T-cell (primary cell): ENCODE results near the gene ATP8A1. TPM values are rescaled to one million over a fixed set of nuclear protein-coding genes. Genes with fewer than 3 reads are reported as not detected.

ENCODE experiments used
- ATAC-seq, 4 experiments: fragments of 200-7000 bp in 3 of 4; fragments of 150-1000 bp in 1 of 4; cut with Tn5 transposase; replicated peaks in 1 of 4; 1 replicate in 3 of 4; 2 replicates in 1 of 4; pipeline ENCODE4 v1.10.0; 2021; ENCODE audit warnings: moderate library complexity in 3 of 4, mild to moderate bottlenecking in 2 of 4, moderate number of reproducible peaks in 1 of 4
- CTCF ChIA-PET, 2 donors: fragments of 300-600 bp; sonication (Branson Sonifier 250); formaldehyde crosslinking; loops; one replicate each; lab custom pipeline; 2022; ENCODE audit warnings: antibody characterized with exemption in 2 of 2; lab: Charles Lee
- POLR2A ChIA-PET, 2 donors: fragments of 300-600 bp; sonication (Branson Sonifier 250); formaldehyde crosslinking; loops; one replicate each; lab custom pipeline; 2022; ENCODE audit warnings: antibody characterized with exemption in 2 of 2; lab: Charles Lee
- DNase-seq, 35 experiments: peaks; one replicate each; pipeline versions ENCODE4 v3.0.0 to v3.0.0-alpha.2; 2013 to 2023
- H3K27ac ChIP-seq: one replicate; pipeline ENCODE4 v1.5.1; 2013; ENCODE audit warnings: low read length
- H3K27me3 ChIP-seq, 2 experiments: replicated peaks in 1 of 2; 1 replicate in 1 of 2; 2 replicates in 1 of 2; pipeline versions ENCODE4 v1.6.1 to v1.7.0; 2013; ENCODE audit warnings: low read length in 1 of 2, mixed read lengths in 1 of 2; ENCODE audit not compliant: control insufficient read depth in 2 of 2, insufficient read depth in 2 of 2; ENCODE audit errors: extremely low read depth in 1 of 2
- H3K36me3 ChIP-seq, 2 donors: 1 replicate in 1 of 2; 2 replicates in 1 of 2; pipeline versions ENCODE4 v1.6.1 to v1.7.0; 2013; ENCODE audit warnings: low read length in 1 of 2; ENCODE audit not compliant: control insufficient read depth in 2 of 2, insufficient read depth in 1 of 2; ENCODE audit errors: extremely low read depth in 1 of 2
- H3K4me1 ChIP-seq, 2 experiments: 1 replicate in 1 of 2; 2 replicates in 1 of 2; pipeline versions ENCODE4 v1.6.1 to v1.7.0; 2013; ENCODE audit warnings: low read length in 2 of 2, mixed read lengths in 1 of 2; ENCODE audit not compliant: insufficient read depth in 2 of 2, control insufficient read depth in 1 of 2; ENCODE audit errors: extremely low read depth in 1 of 2
- H3K4me3 ChIP-seq, 2 donors: 1 replicate in 1 of 2; 2 replicates in 1 of 2; pipeline versions ENCODE4 v1.5.1 to v1.7.0; 2013; ENCODE audit warnings: mild to moderate bottlenecking in 2 of 2, low read length in 1 of 2, moderate library complexity in 1 of 2; ENCODE audit not compliant: control insufficient read depth in 1 of 2; ENCODE audit errors: extremely low read depth in 1 of 2
- H3K9me3 ChIP-seq: 2 replicates; pipeline ENCODE4 v1.7.0; 2013
- H3K27ac Mint-ChIP-seq, 2 donors: one replicate each; pipeline ENCODE4 v1.8.0; 2020 to 2021; ENCODE audit warnings: mild to moderate bottlenecking in 2 of 2, mixed read lengths in 2 of 2
- H3K27me3 Mint-ChIP-seq, 2 donors: one replicate each; pipeline ENCODE4 v1.8.0; 2021 to 2022; ENCODE audit warnings: mixed read lengths in 2 of 2
- H3K36me3 Mint-ChIP-seq: one replicate; pipeline ENCODE4 v1.8.0; 2021; ENCODE audit warnings: mixed read lengths
- H3K4me1 Mint-ChIP-seq, 3 donors: one replicate each; pipeline ENCODE4 v1.8.0; 2020 to 2022; ENCODE audit warnings: mixed read lengths in 3 of 3, mild to moderate bottlenecking in 1 of 3
- H3K4me3 Mint-ChIP-seq, 3 donors: one replicate each; pipeline ENCODE4 v1.8.0; 2020 to 2022; ENCODE audit warnings: mild to moderate bottlenecking in 3 of 3, mixed read lengths in 3 of 3, moderate library complexity in 3 of 3
- H3K9me3 Mint-ChIP-seq, 3 donors: one replicate each; pipeline ENCODE4 v1.8.0; 2020 to 2022; ENCODE audit warnings: mixed read lengths in 3 of 3
- WGBS: methylation state at CpG from one replicate; pipeline ENCODE4 v1.1.5; 2013; ENCODE audit warnings: missing lambda C conversion rate; ENCODE audit not compliant: insufficient coverage; 5-methylcytosine and 5-hydroxymethylcytosine counted together
- total RNA-seq, 35 experiments: library from RNA in 6 of 35; stranded (reverse) in 6 of 35; fragments of 120-200 nt in 1 of 35; gene quantifications; one replicate each; pipeline versions ENCODE4 v1.2.1 to v1.2.4 and lab custom pipeline; 2013 to 2026

ATP8A1 gene
- total RNA-seq, 5 donors from 2014 or later (not counting 1 experiment from before 2014, with no cell fraction given): 33.7 to 73.2 (median 47.8) TPM

DNA sequence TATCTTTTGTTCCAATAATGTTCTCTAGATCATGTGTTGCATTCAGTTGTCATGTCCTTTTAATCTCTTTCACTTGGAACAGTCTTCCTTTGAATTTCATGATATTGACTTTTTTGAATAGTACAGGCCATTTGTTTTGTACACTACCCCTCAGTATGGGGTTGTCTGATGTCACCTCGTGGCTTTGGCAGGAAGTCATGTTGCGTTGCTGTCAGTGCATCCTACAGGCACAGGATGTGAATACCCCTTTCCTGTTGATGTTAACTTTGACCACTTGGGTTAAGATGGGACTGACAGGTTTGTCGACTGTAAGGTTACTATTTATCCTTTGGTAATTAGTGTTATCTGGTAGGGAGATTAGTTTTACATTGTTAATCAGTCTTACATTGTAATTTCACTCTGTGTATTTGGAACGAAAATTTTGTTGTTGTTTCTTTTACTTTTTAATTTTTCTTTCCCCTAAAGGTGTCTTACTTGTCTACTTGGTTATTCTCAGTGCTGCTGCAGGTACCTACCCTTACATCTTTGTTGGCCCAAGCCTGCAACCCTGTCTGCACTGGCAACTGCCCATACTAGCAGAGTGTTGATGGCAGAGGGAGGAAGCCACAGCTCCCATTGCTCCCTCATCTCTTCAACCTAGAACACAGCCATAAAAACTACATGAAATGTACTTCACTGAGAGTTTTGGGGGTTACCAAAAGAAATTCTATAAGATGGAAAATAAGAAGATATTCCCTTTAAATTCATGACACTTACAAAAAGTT lies 14.7 kb upstream of the ATP8A1 start:
- 0% methylated on average over 3 of the region's 4 CpGs for WGBS
- H3K27ac ChIP-seq: peak overlapping the region; percentile 68
- H3K27me3 ChIP-seq: no peaks in the 10 kb centered on the region
- no peaks in the 10 kb centered on the region for H3K9me3 Mint-ChIP-seq
- no peaks in the 10 kb centered on the region for H3K9me3 ChIP-seq
- peaks cover 37 to 40% (median 39%) of the 10 kb centered on the region in 3 donors for H3K4me1 Mint-ChIP-seq
- H3K4me1 ChIP-seq: peaks cover 28 to 30% of the 10 kb centered on the region in 2 experiments
- peak; percentile 89 to 97 (median 96) for ATAC-seq
- H3K36me3 ChIP-seq: no peaks in the 10 kb centered on the region
- no peak overlapping the region for H3K4me3 ChIP-seq
- H3K36me3 Mint-ChIP-seq: no peaks in the 10 kb centered on the region
- DNase-seq: peak in 33 of 35 experiments; percentile 26 to 84 (median 55)
- peak overlapping the region; percentile 89 to 94 for H3K27ac Mint-ChIP-seq
- ChIA-PET POLR2A (interaction anchor here in 1 of 2 donors (1.7 kb wide), 1 partner anchor 14 kb away, joined by 12 read pairs; the partner anchor contains the start of gene ATP8A1), CTCF (interaction anchor here in 1 of 2 donors (1.9 kb wide), 1 partner anchor 15 kb away, joined by 5 read pairs; the partner anchor contains the start of gene ATP8A1)
- peak overlapping the region; percentile 51 to 63 (median 62) for H3K4me3 Mint-ChIP-seq
- no peaks in the 10 kb centered on the region for H3K27me3 Mint-ChIP-seq

DNA sequence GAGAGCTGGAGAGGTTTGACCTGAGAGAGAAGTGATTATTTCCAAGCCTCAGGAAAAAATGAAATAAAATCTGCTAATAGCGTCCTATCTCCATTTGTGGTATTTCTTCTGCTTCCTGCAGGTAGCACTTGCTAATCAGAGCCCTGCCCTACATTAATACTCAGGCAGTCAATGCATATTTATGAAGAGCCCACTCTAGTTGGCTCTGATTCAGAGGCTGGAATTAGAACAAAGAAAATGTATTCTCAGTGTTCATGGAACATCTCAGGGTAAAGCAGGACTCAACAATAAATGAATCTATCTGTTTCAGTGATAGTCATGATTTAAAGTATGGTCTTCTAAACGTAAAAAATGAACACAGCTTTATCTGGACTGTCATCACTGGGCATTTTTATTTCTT lies 1.4 kb upstream of the ATP8A1 start:
- peak overlapping the region; percentile 89 for H3K27ac ChIP-seq

DNA sequence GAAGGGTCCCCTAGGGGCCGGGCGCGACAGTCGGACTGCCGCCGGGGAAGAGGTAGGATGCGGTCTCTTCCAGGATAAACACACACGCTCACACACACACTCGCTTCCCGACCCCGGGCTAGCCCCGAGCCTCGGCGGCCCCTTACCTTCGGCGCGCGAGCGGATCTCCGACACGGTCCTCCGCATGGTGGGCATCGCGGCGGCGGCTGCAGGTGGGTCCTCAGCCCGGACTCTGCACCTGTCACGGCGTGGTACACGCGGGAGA lies 294 bp downstream of the ATP8A1 start:
- Histone ChIP-seq H3K27ac (peak overlapping the region; percentile 63), H3K9me3 (no peaks in the 10 kb centered on the region), H3K27me3 (no peaks in the 10 kb centered on the region), H3K36me3 (no peaks in the 10 kb centered on the region), H3K4me3 (peak overlapping the region; percentile 95 to 96), H3K4me1 (peaks cover 23% of the 10 kb centered on the region in 2 experiments)
- Mint-ChIP-seq H3K36me3 (peaks cover 17% of the 10 kb centered on the region), H3K4me3 (peak overlapping the region; percentile 97 to 98 (median 98)), H3K9me3 (peaks cover 12% of the 10 kb centered on the region in 3 donors), H3K4me1 (peaks cover 42 to 54% (median 54%) of the 10 kb centered on the region in 3 donors), H3K27ac (peak overlapping the region; percentile 93 to 94), H3K27me3 (no peaks in the 10 kb centered on the region)
- under 1% methylated on average over 25 of the region's 31 CpGs for WGBS
- DNase-seq (no peak), ATAC-seq (no peak)
- ChIA-PET CTCF (interaction anchor here in 1 of 2 donors (0.6 to 2.3 kb wide), 6 partner anchors 11 to 88 kb away, joined by 3 to 21 read pairs (median 5); no protein-coding TSS in a partner anchor), POLR2A (interaction anchor here (0.5 to 2.0 kb wide), 13 partner anchors 10 to 647 kb away, joined by 3 to 12 read pairs (median 3); no protein-coding TSS in a partner anchor)

More for the DNA sequence above, 1.4 kb upstream of the ATP8A1 start:
- Mint-ChIP-seq H3K36me3 (peaks cover 3% of the 10 kb centered on the region), H3K9me3 (peaks cover 0 to 1% (median under 1%) of the 10 kb centered on the region in 3 donors), H3K27me3 (no peaks in the 10 kb centered on the region), H3K27ac (peak overlapping the region; percentile 96 to 99), H3K4me1 (peaks cover 29 to 43% (median 42%) of the 10 kb centered on the region in 3 donors), H3K4me3 (peak overlapping the region; percentile 85 to 98 (median 87))
- H3K4me1 ChIP-seq: peaks cover 22 to 23% of the 10 kb centered on the region in 2 experiments
- peak overlapping the region in 1 of 2 donors; percentile 78 for H3K4me3 ChIP-seq
- H3K9me3 ChIP-seq: no peaks in the 10 kb centered on the region
- WGBS: 57% methylated on average over 1 of the region's 2 CpGs
- ATAC-seq: no peak
- H3K27me3 ChIP-seq: no peaks in the 10 kb centered on the region
- no peak for DNase-seq
- POLR2A ChIA-PET: interaction anchor here in 1 of 2 donors (0.7 kb wide), 1 partner anchor 93 kb away, joined by 12 read pairs; no protein-coding TSS in a partner anchor
- CTCF ChIA-PET: interaction anchor here in 1 of 2 donors (0.7 kb wide), 1 partner anchor 47 kb away, joined by 3 read pairs; no protein-coding TSS in a partner anchor
- no peaks in the 10 kb centered on the region for H3K36me3 ChIP-seq

DNA sequence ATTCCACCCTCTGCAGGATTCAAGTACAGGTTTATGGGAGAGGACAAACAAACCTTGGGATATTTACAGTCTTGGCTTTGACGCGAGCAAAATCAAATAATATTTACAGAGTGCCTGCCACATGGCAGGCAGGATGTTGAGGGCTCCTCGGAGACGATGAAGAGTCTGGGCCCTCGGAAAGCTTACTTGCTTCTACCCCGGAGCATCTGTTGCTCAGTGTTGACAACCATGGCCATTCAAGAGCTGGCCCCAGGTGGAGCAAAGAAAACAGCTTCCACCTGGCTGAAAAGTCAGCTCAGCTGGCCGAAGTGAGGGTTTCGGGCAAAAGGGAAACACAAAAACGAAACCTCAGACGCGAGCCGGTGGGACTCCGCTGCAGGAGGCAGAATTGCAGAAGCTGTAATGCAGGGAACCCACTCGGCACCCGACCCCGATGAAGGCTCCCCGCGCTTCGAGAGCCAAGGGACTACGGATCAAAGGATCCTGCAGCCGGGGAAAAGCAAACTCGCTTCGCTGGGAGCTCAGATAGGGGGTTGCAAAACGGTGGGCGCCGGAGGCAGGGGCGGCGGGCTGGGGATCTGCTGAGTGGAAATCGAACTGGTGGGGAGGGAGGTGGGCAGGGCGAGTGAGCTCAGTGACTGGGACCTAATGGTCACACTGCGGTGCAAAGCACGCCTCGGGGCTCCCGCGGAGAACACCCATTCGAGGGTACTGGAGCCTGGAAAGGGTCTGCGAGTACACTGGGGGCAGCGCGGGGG lies 805 bp downstream of the ATP8A1 start:
- H3K27me3 Mint-ChIP-seq: no peaks in the 10 kb centered on the region
- Histone ChIP-seq H3K4me3 (peak overlapping the region; percentile 95 to 96), H3K27ac (peak overlapping the region; percentile 63), H3K4me1 (peaks cover 23% of the 10 kb centered on the region in 2 experiments), H3K27me3 (no peaks in the 10 kb centered on the region), H3K36me3 (no peaks in the 10 kb centered on the region), H3K9me3 (no peaks in the 10 kb centered on the region)
- CTCF ChIA-PET: interaction anchor here in 1 of 2 donors (0.6 to 2.3 kb wide), 6 partner anchors 10 to 87 kb away, joined by 3 to 21 read pairs (median 5); no protein-coding TSS in a partner anchor
- DNase-seq (peak; percentile 5 to 57 (median 32)), ATAC-seq (peak; percentile 10 to 21 (median 16))
- H3K4me1 Mint-ChIP-seq: peaks cover 47 to 57% (median 54%) of the 10 kb centered on the region in 3 donors
- H3K36me3 Mint-ChIP-seq: peaks cover 20% of the 10 kb centered on the region
- WGBS: 0% methylated on average over 38 of the region's 39 CpGs
- H3K9me3 Mint-ChIP-seq: peaks cover 12 to 15% (median 13%) of the 10 kb centered on the region in 3 donors
- H3K4me3 Mint-ChIP-seq: peak overlapping the region; percentile 97 to 98 (median 98)
- POLR2A ChIA-PET: interaction anchor here (0.5 to 2.0 kb wide), 13 partner anchors 9 to 646 kb away, joined by 3 to 12 read pairs (median 4); no protein-coding TSS in a partner anchor
- peak overlapping the region; percentile 93 to 94 for H3K27ac Mint-ChIP-seq

DNA sequence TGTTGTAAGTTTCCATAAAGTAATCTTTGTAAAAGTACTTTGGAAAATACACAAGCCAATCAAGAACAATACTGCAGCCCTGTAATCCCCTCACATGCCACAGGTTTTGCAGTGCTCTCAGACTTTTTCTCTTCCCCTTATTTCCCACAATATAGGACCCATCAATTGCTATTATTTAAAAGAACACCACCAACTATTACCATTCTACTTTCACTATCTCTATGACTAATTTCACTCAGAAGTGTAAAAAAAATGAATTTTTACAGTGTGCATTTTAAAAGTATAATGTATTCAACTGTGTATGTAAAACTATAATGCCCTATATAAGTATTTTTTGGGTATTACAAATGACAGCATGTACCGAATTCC lies 1.7 kb downstream of the ATP8A1 start:
- H3K27ac Mint-ChIP-seq: peak overlapping the region; percentile 93 to 94
- DNase-seq (no peak), ATAC-seq (no peak)
- no peaks in the 10 kb centered on the region for H3K27me3 Mint-ChIP-seq
- POLR2A ChIA-PET: interaction anchor here (1.3 to 1.6 kb wide), 2 partner anchors 9 to 27 kb away, joined by 3 to 4 read pairs; no protein-coding TSS in a partner anchor
- no peaks in the 10 kb centered on the region for H3K36me3 ChIP-seq
- H3K4me3 Mint-ChIP-seq: peak overlapping the region; percentile 97 to 98 (median 98)
- peak overlapping the region in 1 of 2 donors; percentile 95 for H3K4me3 ChIP-seq
- peaks cover 23% of the 10 kb centered on the region in 2 experiments for H3K4me1 ChIP-seq
- peak overlapping the region; percentile 63 for H3K27ac ChIP-seq
- H3K9me3 Mint-ChIP-seq: peaks cover 12 to 18% (median 16%) of the 10 kb centered on the region in 3 donors
- H3K4me1 Mint-ChIP-seq: peaks cover 55 to 62% (median 61%) of the 10 kb centered on the region in 3 donors
- H3K9me3 ChIP-seq: no peaks in the 10 kb centered on the region
- no CpG with 5 or more reads among the region's 1 CpG for WGBS
- peaks cover 25% of the 10 kb centered on the region for H3K36me3 Mint-ChIP-seq
- CTCF ChIA-PET: no interaction called here
- no peaks in the 10 kb centered on the region for H3K27me3 ChIP-seq
